Ovary (tissue), 3 donors: Measurements from ENCODE around the gene KLK1.

Experiments used
- EP300 ChIP-seq: sonication (generic); formaldehyde crosslinking; IDR thresholded peaks from one replicate; pipeline ENCODE4 v1.6.1; 2017; ENCODE audit warnings: antibody characterized with exemption
- POLR2A ChIP-seq: fragments of 450-650 bp; IDR thresholded peaks from one replicate; pipeline ENCODE4 v1.6.1; 2017; ENCODE audit warnings: antibody characterized with exemption, mild to moderate bottlenecking, moderate library complexity
- TF ChIP-seq, protein P1 (sequence below), 3 donors: fragments of 450-650 bp in 2 of 3; fragments of 200-600 bp in 1 of 3; IDR thresholded peaks; one replicate each; pipeline versions ENCODE4 v1.5.1 to v1.8.0; 2016 to 2022; ENCODE audit warnings: antibody characterized with exemption in 3 of 3, mild to moderate bottlenecking in 1 of 3
- donor health status: DM: no; HTN: no; CAD: no.

DNA sequence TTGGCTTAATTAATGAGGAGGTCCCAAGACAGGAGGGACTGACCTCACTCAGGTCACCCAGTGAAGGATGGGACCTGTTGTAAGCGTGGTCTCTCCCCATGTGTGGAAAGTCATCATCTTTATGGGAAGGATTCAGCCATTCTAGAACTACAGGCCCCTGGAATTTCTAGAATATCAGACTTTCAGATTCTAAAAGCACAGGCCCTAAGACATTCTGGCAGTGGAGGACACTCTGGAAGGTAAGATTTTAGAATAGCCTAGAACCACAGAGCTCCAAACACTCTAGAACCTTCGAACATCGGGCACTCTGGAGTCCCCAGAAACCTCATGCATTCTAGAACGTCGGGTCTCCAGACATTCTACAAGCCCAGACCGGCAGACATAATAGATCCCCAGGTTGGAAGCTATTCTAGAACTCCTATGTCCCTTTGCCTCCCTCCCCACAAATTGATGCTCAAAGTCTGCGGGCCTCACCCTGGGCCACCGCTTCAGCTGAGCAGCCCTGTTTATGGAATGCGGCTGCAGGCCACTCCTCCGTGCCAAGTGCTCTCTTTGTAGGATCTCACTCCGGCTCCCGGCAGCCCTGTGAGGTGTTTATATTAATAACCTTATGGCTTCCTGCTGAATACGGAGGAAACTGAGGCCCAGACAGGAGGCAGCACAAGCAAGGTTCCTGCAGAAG lies 11.7 kb upstream of the KLK1 start:
- TF ChIP-seq POLR2A = no peak
- TF ChIP-seq, protein P1, sequence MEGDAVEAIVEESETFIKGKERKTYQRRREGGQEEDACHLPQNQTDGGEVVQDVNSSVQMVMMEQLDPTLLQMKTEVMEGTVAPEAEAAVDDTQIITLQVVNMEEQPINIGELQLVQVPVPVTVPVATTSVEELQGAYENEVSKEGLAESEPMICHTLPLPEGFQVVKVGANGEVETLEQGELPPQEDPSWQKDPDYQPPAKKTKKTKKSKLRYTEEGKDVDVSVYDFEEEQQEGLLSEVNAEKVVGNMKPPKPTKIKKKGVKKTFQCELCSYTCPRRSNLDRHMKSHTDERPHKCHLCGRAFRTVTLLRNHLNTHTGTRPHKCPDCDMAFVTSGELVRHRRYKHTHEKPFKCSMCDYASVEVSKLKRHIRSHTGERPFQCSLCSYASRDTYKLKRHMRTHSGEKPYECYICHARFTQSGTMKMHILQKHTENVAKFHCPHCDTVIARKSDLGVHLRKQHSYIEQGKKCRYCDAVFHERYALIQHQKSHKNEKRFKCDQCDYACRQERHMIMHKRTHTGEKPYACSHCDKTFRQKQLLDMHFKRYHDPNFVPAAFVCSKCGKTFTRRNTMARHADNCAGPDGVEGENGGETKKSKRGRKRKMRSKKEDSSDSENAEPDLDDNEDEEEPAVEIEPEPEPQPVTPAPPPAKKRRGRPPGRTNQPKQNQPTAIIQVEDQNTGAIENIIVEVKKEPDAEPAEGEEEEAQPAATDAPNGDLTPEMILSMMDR (IDR thresholded peaks at IDR 0.05) = no peak
- TF ChIP-seq EP300 = no peak
